ENCODE measurements around the gene FAM241B. TPM values are rescaled to one million over a fixed set of nuclear protein-coding genes. Genes with fewer than 3 reads are reported as not detected.

Gene FAM241B
- polyA plus RNA-seq, 1 experiment, result 3.4 TPM

- POLR2A ChIA-PET, result no interaction called here
- CTCF ChIA-PET, result interaction anchor here (0.8 to 2.3 kb wide), 3 partner anchors 28 to 142 kb away, joined by 3 to 9 read pairs (median 3); partner anchors contain the start of gene FAM241B
- Histone ChIP-seq H3K27me3 (ENCODE audit: control insufficient read depth, insufficient read depth, low read length) (peaks cover 34% of the 10 kb centered on the region), H3K4me3 (ENCODE audit: low read depth, low read length) (no peak overlapping the region), H3K36me3 (ENCODE audit: control insufficient read depth, insufficient read depth, low read length) (no peaks in the 10 kb centered on the region)
- TF ChIP-seq CTCF (IDR thresholded peaks at IDR 0.05; ENCODE audit: insufficient read depth, low read depth, low read length), result no peak
- no peak for DNase-seq (ENCODE audit: low read depth)
Observed at GRCh38 chr10:69657866-69658265, 27.8 kb downstream of the FAM241B start.

GRCh38 chr10:69659241-69660038 is 29.4 kb downstream of the FAM241B start:
- ChIA-PET CTCF (interaction anchor here (0.6 to 2.3 kb wide), 4 partner anchors 20 to 258 kb away, joined by 3 to 9 read pairs (median 4); no protein-coding TSS in a partner anchor), POLR2A (no interaction called here)
- no peak overlapping the region for H3K4me3 ChIP-seq (ENCODE audit: low read depth, low read length)
- peaks cover 37% of the 10 kb centered on the region for H3K27me3 ChIP-seq (ENCODE audit: control insufficient read depth, insufficient read depth, low read length)
- no peak for DNase-seq (ENCODE audit: low read depth)
- H3K36me3 ChIP-seq (ENCODE audit: control insufficient read depth, insufficient read depth, low read length), result no peaks in the 10 kb centered on the region
- TF ChIP-seq CTCF (IDR thresholded peaks at IDR 0.05; ENCODE audit: insufficient read depth, low read depth, low read length), result no peak

- peaks cover 43% of the 10 kb centered on the region for H3K27me3 ChIP-seq (ENCODE audit: control insufficient read depth, insufficient read depth, low read length)
- H3K36me3 ChIP-seq (ENCODE audit: control insufficient read depth, insufficient read depth, low read length), result no peaks in the 10 kb centered on the region
- H3K4me3 ChIP-seq (ENCODE audit: low read depth, low read length), result no peak overlapping the region
- CTCF ChIA-PET, result interaction anchor here (1.3 to 1.8 kb wide), 2 partner anchors 13 to 16 kb away, joined by 4 to 5 read pairs; no protein-coding TSS in a partner anchor
- no peak for TF ChIP-seq CTCF (IDR thresholded peaks at IDR 0.05; ENCODE audit: insufficient read depth, low read depth, low read length)
- POLR2A ChIA-PET, result no interaction called here
- no peak for DNase-seq (ENCODE audit: low read depth)
Observed at GRCh38 chr10:69660296-69660695, 30.2 kb downstream of the FAM241B start.

- Histone ChIP-seq H3K4me3 (ENCODE audit: low read depth, low read length) (no peak overlapping the region), H3K27me3 (ENCODE audit: control insufficient read depth, insufficient read depth, low read length) (peaks cover 39% of the 10 kb centered on the region), H3K36me3 (ENCODE audit: control insufficient read depth, insufficient read depth, low read length) (no peaks in the 10 kb centered on the region)
- POLR2A ChIA-PET, result no interaction called here
- TF ChIP-seq CTCF (IDR thresholded peaks at IDR 0.05; ENCODE audit: insufficient read depth, low read depth, low read length), result no peak
- DNase-seq (ENCODE audit: low read depth), result no peak
- CTCF ChIA-PET, result interaction anchor here (1.3 to 1.8 kb wide), 4 partner anchors 9 to 55 kb away, joined by 4 to 5 read pairs (median 4); no protein-coding TSS in a partner anchor
Observed at GRCh38 chr10:69661414-69662172, 31.5 kb downstream of the FAM241B start.

All from BJ (cell line).